Left lung (tissue), 14 donors: ENCODE measurements around the gene SERPINA5. TPM values are rescaled to one million over a fixed set of nuclear protein-coding genes. Genes with fewer than 3 reads are reported as not detected.

Experiments
- ATAC-seq: fragments of 200-7000 bp; cut with Tn5 transposase; one replicate; pipeline ENCODE4 v1.9.1; 2020; ENCODE audit warnings: moderate library complexity
- DNase-seq, 4 donors: peaks; one replicate each; pipeline ENCODE4 v3.0.0-alpha.2; 2013 to 2020
- H3K27ac ChIP-seq, 2 donors: fragments of 200-600 bp; sonication (generic) in 1 of 2; one replicate each; pipeline versions ENCODE4 v1.5.0 to v1.8.0; 2020 to 2021
- H3K27me3 ChIP-seq, 2 donors: fragments of 200-600 bp; sonication (generic) in 1 of 2; one replicate each; pipeline versions ENCODE4 v1.5.0 to v1.8.0; 2020 to 2021
- H3K36me3 ChIP-seq, 2 donors: fragments of 200-600 bp; sonication (generic) in 1 of 2; one replicate each; pipeline versions ENCODE4 v1.5.0 to v1.8.0; 2020 to 2021
- H3K4me1 ChIP-seq, 2 donors: fragments of 200-600 bp; one replicate each; pipeline ENCODE4 v1.8.0; 2021
- H3K4me3 ChIP-seq, 2 donors: fragments of 200-600 bp; sonication (generic) in 1 of 2; one replicate each; pipeline versions ENCODE4 v1.5.0 to v1.8.0; 2020 to 2021; ENCODE audit warnings: mild to moderate bottlenecking in 1 of 2
- H3K9me3 ChIP-seq, 2 donors: fragments of 200-600 bp; sonication (generic) in 1 of 2; one replicate each; pipeline versions ENCODE4 v1.5.0 to v1.8.0; 2020 to 2021
- CTCF ChIP-seq, 2 donors: fragments of 200-600 bp; sonication (generic) in 1 of 2; IDR thresholded peaks; one replicate each; pipeline versions ENCODE4 v1.5.0 to v1.8.0; 2021; ENCODE audit warnings: antibody characterized with exemption in 2 of 2
- intact Hi-C, 2 donors: fragments of 100-400 bp; cut with DNase I; formaldehyde crosslinking; loops; one replicate each; pipeline versions ENCODE4 v1.11.2 to v1.14.2; 2022
- long read RNA-seq, 12 donors: library from polyadenylated mRNA in 2 of 12; unstranded in 2 of 12; transcript quantifications; one replicate each; pipeline ENCODE4 v2.0.0 and lab custom pipeline, GENCODE V29; 2019 to 2026
- polyA plus RNA-seq, 6 donors: library from polyadenylated mRNA; unstranded; fragments of 120-200 nt; gene quantifications; one replicate each; pipeline ENCODE4 v1.2.1, GENCODE V29; 2013; ENCODE audit not compliant: insufficient read length in 6 of 6
- total RNA-seq, 2 donors: library from RNA; stranded (reverse); fragmentation: NEBNext Ultra II Directional; extraction: Animal tissue kit (Norgen Biotek cat#: 25700); gene quantifications; one replicate each; pipeline ENCODE4 v1.2.1, GENCODE V29; 2021
- donor health status: DM: no; HTN: yes; CAD: no.
- donor health status: DM: no; HTN: no; CAD: no.

The SERPINA5 gene
- total RNA-seq (1 to 10 TPM; 1.1 to 3.2 TPM), polyA plus RNA-seq (under 1 TPM; 0.26 to 0.84 (median 0.53) TPM)
- long read RNA-seq, donor 1, result 0 reads
- long read RNA-seq, donor 2, partial matches to known transcripts, result 0 of 1 reads
- long read RNA-seq, donor 2, other reads (novel, unspliced or antisense), result 0 of 1 reads
- long read RNA-seq, donor 3, partial matches to known transcripts, result 0 of 1 reads
- long read RNA-seq, donor 3, other reads (novel, unspliced or antisense), result 0 of 1 reads
- long read RNA-seq, donor 4, partial matches to known transcripts, result 0 of 2 reads
- long read RNA-seq, donor 4, other reads (novel, unspliced or antisense), result 0 of 2 reads
- long read RNA-seq, donor 5, result 0 reads
- long read RNA-seq, donor 6, partial matches to known transcripts, result 0 of 1 reads
- long read RNA-seq, donor 6, other reads (novel, unspliced or antisense), result 0 of 1 reads
- long read RNA-seq, donor 7, result 0 reads
- long read RNA-seq, donor 8, result 0 reads
- long read RNA-seq, donor 9, result 0 reads
- long read RNA-seq, donor 10, partial matches to known transcripts, result 1 of 4 reads
- long read RNA-seq, donor 10, other reads (novel, unspliced or antisense), result 1 of 4 reads
- long read RNA-seq, donor 11, result 0 reads
- long read RNA-seq, donor 12, result 0 reads

- Histone ChIP-seq H3K36me3 (no peaks in the 10 kb centered on the region), H3K4me3 (no peak within 1 kb of the TSS), H3K27me3 (no peaks in the 10 kb centered on the region), H3K9me3 (no peaks in the 10 kb centered on the region), H3K4me1 (no peaks in the 10 kb centered on the region), H3K27ac (no peak within 1 kb of the TSS)
- ATAC-seq, result peak; percentile 25
- no peak for DNase-seq
- intact Hi-C loops, result no loop called here
- no peak for TF ChIP-seq CTCF (IDR thresholded peaks at IDR 0.05)
These were observed at the start of gene SERPINA5 for GRCh38 chr14:94581127-94581999. TSS of gene SERPINA5 (plus strand) at chr14:94581426. CDS start at chr14:94587363, 5,937 bp downstream.

- no peak for TF ChIP-seq CTCF (IDR thresholded peaks at IDR 0.05)
- peaks cover 0 to 30% of the 10 kb centered on the region in 2 donors for H3K27me3 ChIP-seq
- intact Hi-C loops, result no loop called here
These were observed 48.8 kb upstream of the SERPINA5 start for GRCh38 chr14:94532447-94532846.

GRCh38 chr14:94535506-94535905 lies 45.7 kb upstream of the SERPINA5 start:
- intact Hi-C loops, result no loop called here
- H3K9me3 ChIP-seq, result no peaks in the 10 kb centered on the region
- H3K36me3 ChIP-seq, result no peaks in the 10 kb centered on the region
- no peak for ATAC-seq
- no peak overlapping the region for H3K27ac ChIP-seq
- H3K4me1 ChIP-seq, result no peaks in the 10 kb centered on the region
- no peak overlapping the region for H3K4me3 ChIP-seq
- H3K27me3 ChIP-seq, result peaks cover 0 to 42% of the 10 kb centered on the region in 2 donors
- DNase-seq, result no peak
- no peak for TF ChIP-seq CTCF (IDR thresholded peaks at IDR 0.05)

More at GRCh38 chr14:94532447-94532846, 48.8 kb upstream of the SERPINA5 start:
- Histone ChIP-seq H3K4me3 (no peak overlapping the region), H3K4me1 (no peaks in the 10 kb centered on the region), H3K27ac (no peak overlapping the region), H3K36me3 (no peaks in the 10 kb centered on the region), H3K9me3 (no peaks in the 10 kb centered on the region)
- ATAC-seq, result no peak
- DNase-seq, result no peak

- Histone ChIP-seq H3K9me3 (no peaks in the 10 kb centered on the region), H3K4me3 (no peak overlapping the region), H3K27ac (no peak overlapping the region), H3K4me1 (no peaks in the 10 kb centered on the region), H3K27me3 (peaks cover 0 to 42% of the 10 kb centered on the region in 2 donors), H3K36me3 (no peaks in the 10 kb centered on the region)
- no peak for TF ChIP-seq CTCF (IDR thresholded peaks at IDR 0.05)
- DNase-seq, result no peak
- no peak for ATAC-seq
- intact Hi-C loops, result no loop called here
These were observed 44.4 kb upstream of the SERPINA5 start for GRCh38 chr14:94536836-94537235.
